ENCODE results near the gene KISS1R. TPM values are rescaled to one million over a fixed set of nuclear protein-coding genes. Genes with fewer than 3 reads are reported as not detected.
"Not testable (repeated sequence)": the region's sequence is repeated elsewhere in the genome, so short reads cannot be mapped to it uniquely, and the experiment has no call there.

Gene KISS1R
- total RNA-seq, 1 experiment from 2014 or later, result 1.4 TPM

DNA sequence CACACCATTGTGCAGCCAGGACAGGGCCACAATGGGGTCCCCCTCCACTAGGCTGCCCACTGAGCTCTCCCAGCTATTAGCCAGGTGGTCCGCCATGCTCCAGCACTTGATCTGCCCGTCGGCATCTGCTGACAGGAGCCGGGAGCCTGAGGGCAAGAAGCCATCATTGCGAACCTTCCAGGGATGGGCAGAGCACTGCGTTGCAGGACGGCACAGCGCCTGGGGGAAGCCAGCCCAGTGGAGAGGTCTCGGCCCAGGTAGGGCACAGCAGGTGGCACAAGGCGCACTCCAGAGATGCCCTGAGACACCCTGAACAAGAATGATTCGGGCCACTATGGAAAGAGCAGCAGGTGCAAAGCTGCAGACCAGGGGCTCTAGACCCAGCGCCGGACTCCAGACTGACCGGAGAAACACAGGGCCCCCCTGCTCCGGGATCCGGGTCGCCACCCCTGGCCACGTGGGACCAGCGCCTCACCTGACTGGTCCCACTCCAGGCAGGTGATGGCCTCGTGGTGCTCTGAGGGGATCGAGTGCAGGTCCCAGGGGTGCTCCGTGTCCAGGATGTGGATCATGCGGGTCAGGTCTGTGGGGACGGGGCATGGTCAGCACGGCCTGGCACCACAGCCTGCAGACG, 27.4 kb upstream of the KISS1R start:
- DNase-seq, result no peak
- Histone ChIP-seq H3K36me3 (replicated peaks; ENCODE audit: control insufficient read depth, insufficient read depth, low read length) (peaks cover 2% of the 10 kb centered on the region), H3K4me3 (ENCODE audit: insufficient read depth, low read depth, low read length) (no peak overlapping the region), H3K27me3 (ENCODE audit: control insufficient read depth, insufficient read depth, low read length) (no peaks in the 10 kb centered on the region)

DNA sequence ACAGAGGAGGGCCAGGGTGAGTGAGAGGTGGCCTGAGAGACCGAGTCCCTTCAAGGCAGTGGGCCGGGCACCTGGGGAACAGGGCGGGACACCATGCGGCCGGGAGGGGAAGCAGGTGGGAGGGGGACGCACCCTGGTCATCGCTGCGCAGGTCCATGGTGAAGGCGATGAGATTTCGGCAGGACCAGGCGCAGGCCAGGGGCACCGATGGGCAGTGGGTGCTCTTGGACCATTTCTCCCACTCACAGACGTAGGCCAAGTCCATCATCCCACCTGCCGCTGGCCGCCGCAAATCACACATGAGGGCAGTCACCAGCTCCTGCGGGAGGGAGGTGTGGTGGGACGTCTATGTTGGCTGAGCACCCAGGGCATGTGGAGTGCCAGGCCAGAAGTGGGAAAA, 26.3 kb upstream of the KISS1R start:
- DNase-seq, result no peak
- Histone ChIP-seq H3K36me3 (replicated peaks; ENCODE audit: control insufficient read depth, insufficient read depth, low read length) (peaks cover 2% of the 10 kb centered on the region), H3K27me3 (ENCODE audit: control insufficient read depth, insufficient read depth, low read length) (no peaks in the 10 kb centered on the region), H3K4me3 (ENCODE audit: insufficient read depth, low read depth, low read length) (no peak overlapping the region)

- not testable (repeated sequence) for H3K36me3 ChIP-seq (replicated peaks; ENCODE audit: control insufficient read depth, insufficient read depth, low read length); H3K27me3 ChIP-seq (ENCODE audit: control insufficient read depth, insufficient read depth, low read length); DNase-seq
- peak overlapping the region; percentile 76 for H3K4me3 ChIP-seq (ENCODE audit: insufficient read depth, low read depth, low read length)
Observed at GRCh38 chr19:891421-892200, 25.5 kb upstream of the KISS1R start.

- no peaks in the 10 kb centered on the region for H3K27me3 ChIP-seq (ENCODE audit: control insufficient read depth, insufficient read depth, low read length)
- peaks cover 2% of the 10 kb centered on the region for H3K36me3 ChIP-seq (replicated peaks; ENCODE audit: control insufficient read depth, insufficient read depth, low read length)
- peak; percentile 94 for DNase-seq
- H3K4me3 ChIP-seq (ENCODE audit: insufficient read depth, low read depth, low read length), result peak overlapping the region; percentile 76
Observed at GRCh38 chr19:892243-892893, 24.8 kb upstream of the KISS1R start.

DNA sequence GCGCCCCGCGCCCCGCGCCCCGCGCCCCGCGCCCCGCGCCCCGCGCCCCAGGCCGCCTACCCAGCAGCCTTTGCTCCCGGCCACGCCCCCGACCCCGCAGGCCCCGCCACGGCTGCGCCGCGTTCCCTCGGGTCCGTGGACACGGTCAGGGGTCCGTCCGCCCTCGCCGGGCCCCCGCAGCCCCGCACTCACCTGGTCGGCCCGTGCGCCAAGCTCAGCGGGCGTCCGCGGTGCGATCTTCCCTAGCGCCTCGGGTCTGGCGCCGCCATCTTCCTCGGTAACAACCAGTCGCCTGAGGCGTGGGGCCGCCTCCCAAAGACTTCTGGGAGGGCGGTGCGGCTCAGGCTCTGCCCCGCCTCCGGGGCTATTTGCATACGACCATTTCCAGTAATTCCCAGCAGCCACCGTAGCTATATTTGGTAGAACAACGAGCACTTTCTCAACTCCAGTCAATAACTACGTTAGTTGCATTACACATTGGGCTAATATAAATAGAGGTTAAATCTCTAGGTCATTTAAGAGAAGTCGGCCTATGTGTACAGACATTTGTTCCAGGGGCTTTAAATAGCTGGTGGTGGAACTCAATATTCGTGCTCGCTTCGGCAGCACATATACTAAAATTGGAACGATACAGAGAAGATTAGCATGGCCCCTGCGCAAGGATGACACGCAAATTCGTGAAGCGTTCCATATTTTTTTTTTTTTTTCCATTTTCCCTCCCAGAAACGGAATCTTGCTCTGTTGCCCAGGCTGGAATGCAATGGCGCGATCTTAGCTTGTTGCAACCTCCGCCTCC, 24.0 kb upstream of the KISS1R start, which contains the start of the genes MED16 and RNU6-9:
TSS of gene MED16 (minus strand) at position 294 of the 796 bp plus-strand sequence. CDS start 2,056 bp downstream, outside the sequence.
TSS of gene RNU6-9 (plus strand) at position 591 of the 796 bp plus-strand sequence.
- Histone ChIP-seq H3K36me3 (replicated peaks; ENCODE audit: control insufficient read depth, insufficient read depth, low read length) (peaks cover 2% of the 10 kb centered on the region), H3K27me3 (ENCODE audit: control insufficient read depth, insufficient read depth, low read length) (no peaks in the 10 kb centered on the region), H3K4me3 (ENCODE audit: insufficient read depth, low read depth, low read length) (peak within 1 kb of the TSS; percentile 76)
- peak; percentile 99 for DNase-seq

GRCh38 chr19:896434-896833, 20.7 kb upstream of the KISS1R start:
- no peaks in the 10 kb centered on the region for H3K27me3 ChIP-seq (ENCODE audit: control insufficient read depth, insufficient read depth, low read length)
- no peak for DNase-seq
- no peaks in the 10 kb centered on the region; the same call in 1 of the 2 replicates for H3K36me3 ChIP-seq (replicated peaks; ENCODE audit: control insufficient read depth, insufficient read depth, low read length)
- no peak overlapping the region for H3K4me3 ChIP-seq (ENCODE audit: insufficient read depth, low read depth, low read length)

GRCh38 chr19:896999-897398, 20.1 kb upstream of the KISS1R start:
- no peaks in the 10 kb centered on the region; the same call in 1 of the 2 replicates for H3K36me3 ChIP-seq (replicated peaks; ENCODE audit: control insufficient read depth, insufficient read depth, low read length)

GRCh38 chr19:897442-898039, 19.6 kb upstream of the KISS1R start:
- Histone ChIP-seq H3K4me3 (ENCODE audit: insufficient read depth, low read depth, low read length) (no peak overlapping the region), H3K36me3 (replicated peaks; ENCODE audit: control insufficient read depth, insufficient read depth, low read length) (no peaks in the 10 kb centered on the region; the same call in 1 of the 2 replicates), H3K27me3 (ENCODE audit: control insufficient read depth, insufficient read depth, low read length) (no peaks in the 10 kb centered on the region)
- DNase-seq, result peak; percentile 87

More at GRCh38 chr19:896999-897398, 20.1 kb upstream of the KISS1R start:
- DNase-seq, result no peak
- H3K27me3 ChIP-seq (ENCODE audit: control insufficient read depth, insufficient read depth, low read length), result no peaks in the 10 kb centered on the region
- H3K4me3 ChIP-seq (ENCODE audit: insufficient read depth, low read depth, low read length), result no peak overlapping the region

- Histone ChIP-seq H3K27me3 (ENCODE audit: control insufficient read depth, insufficient read depth, low read length) (no peaks in the 10 kb centered on the region), H3K36me3 (replicated peaks; ENCODE audit: control insufficient read depth, insufficient read depth, low read length) (no peaks in the 10 kb centered on the region; the same call in 1 of the 2 replicates), H3K4me3 (ENCODE audit: insufficient read depth, low read depth, low read length) (no peak overlapping the region)
- DNase-seq, result peak; percentile 93
Observed at GRCh38 chr19:898663-899062, 18.5 kb upstream of the KISS1R start.

GRCh38 chr19:899336-900042, 17.6 kb upstream of the KISS1R start:
- Histone ChIP-seq H3K36me3 (replicated peaks; ENCODE audit: control insufficient read depth, insufficient read depth, low read length) (no peaks in the 10 kb centered on the region; the same call in 1 of the 2 replicates), H3K27me3 (ENCODE audit: control insufficient read depth, insufficient read depth, low read length) (no peaks in the 10 kb centered on the region), H3K4me3 (ENCODE audit: insufficient read depth, low read depth, low read length) (no peak overlapping the region)
- DNase-seq, result no peak

DNA sequence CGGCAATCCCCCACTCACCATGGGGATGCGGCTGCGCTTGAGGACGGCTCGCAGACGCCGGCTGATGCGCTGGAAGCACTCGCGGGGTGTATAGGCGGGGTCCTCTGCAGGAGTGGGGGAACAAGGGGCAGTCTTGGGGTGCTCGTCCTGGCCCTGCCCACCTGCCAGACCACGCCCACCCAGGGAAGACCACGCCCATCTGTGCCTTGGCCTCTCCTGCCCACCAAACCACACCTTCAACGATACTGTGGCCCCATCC, 17.2 kb upstream of the KISS1R start:
- no peaks in the 10 kb centered on the region; the same call in 1 of the 2 replicates for H3K36me3 ChIP-seq (replicated peaks; ENCODE audit: control insufficient read depth, insufficient read depth, low read length)
- no peak for DNase-seq
- no peak overlapping the region for H3K4me3 ChIP-seq (ENCODE audit: insufficient read depth, low read depth, low read length)
- H3K27me3 ChIP-seq (ENCODE audit: control insufficient read depth, insufficient read depth, low read length), result no peaks in the 10 kb centered on the region

DNA sequence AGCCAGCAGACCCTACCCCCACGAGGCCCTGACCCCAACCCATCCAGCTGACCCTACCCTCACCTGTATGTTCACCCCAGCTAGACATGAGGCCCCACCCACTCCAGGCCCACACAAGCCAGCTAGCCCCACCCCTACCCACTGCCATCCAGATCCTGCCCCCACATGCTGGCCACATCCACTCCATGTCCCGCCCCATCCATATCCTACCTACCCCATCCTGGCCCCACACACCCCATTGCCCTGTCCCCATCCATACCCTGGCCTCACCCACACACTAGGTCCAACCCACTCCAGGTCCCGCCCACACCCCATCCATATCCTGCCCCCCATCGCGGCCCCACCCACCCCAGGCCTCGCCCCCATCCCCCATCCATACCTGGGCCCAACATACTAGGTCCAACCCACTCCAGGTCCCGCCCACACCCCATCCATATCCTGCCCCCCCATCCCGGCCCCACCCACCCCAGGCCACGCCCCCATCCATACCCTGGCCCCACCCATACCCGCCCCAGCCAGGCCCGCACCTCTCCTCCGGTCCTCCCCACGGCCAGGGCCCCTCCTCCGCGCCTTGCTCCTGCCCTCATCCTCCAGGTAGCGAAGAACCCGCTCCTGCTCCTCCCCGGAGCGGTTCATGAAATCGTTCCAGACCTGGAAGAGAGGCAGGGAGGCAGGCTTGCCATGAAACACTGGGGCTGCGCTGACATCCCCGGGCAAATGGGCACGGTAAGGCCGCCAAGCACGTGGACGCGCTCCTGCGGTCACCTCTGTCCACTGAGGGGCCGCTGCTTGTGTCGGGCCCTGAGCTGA, 16.6 kb upstream of the KISS1R start:
- no peaks in the 10 kb centered on the region for H3K27me3 ChIP-seq (ENCODE audit: control insufficient read depth, insufficient read depth, low read length)
- peak; percentile 99 for DNase-seq
- no peak overlapping the region for H3K4me3 ChIP-seq (ENCODE audit: insufficient read depth, low read depth, low read length)
- no peaks in the 10 kb centered on the region; the same call in 1 of the 2 replicates for H3K36me3 ChIP-seq (replicated peaks; ENCODE audit: control insufficient read depth, insufficient read depth, low read length)
